ENCODE results near the gene DPP6.

GRCh38 chr7:154903083-154903731 is 851.0 kb downstream of the DPP6 start:
- TF ChIP-seq CTCF (IDR thresholded peaks at IDR 0.05), result no peak
- TF ChIP-seq POLR2A (IDR thresholded peaks at IDR 0.05), result no peak
